GM21423 (cell line): ENCODE measurements around the gene GAB4.

Source experiments
- ATAC-seq: cut with Tn5 transposase; IDR thresholded peaks from one replicate; pipeline ENCODE4 v1.9.1; 2021; ENCODE audit warnings: mild to moderate bottlenecking, moderate library complexity; ENCODE audit not compliant: unreplicated experiment

The GAB4 gene

DNA sequence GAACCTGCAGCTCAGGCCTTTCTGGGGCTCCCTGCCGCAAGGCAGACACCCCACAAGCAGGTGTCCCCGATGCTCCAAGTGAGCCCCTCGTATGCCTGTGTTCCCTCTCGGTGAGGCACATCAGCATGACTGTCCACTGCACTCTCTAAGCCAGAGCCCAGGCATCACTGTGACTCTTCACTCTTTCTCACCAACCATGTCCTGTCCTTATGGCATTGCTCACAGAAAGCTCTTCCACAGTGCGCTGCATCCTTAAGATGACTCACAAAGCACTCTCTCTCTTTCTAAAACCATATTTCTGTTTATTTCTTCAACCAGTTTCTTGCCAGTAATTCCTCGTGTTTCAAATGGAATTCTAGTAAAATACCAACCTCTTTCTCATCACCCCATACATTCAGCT lies 18.1 kb downstream of the GAB4 start:
- ATAC-seq = no peak

DNA sequence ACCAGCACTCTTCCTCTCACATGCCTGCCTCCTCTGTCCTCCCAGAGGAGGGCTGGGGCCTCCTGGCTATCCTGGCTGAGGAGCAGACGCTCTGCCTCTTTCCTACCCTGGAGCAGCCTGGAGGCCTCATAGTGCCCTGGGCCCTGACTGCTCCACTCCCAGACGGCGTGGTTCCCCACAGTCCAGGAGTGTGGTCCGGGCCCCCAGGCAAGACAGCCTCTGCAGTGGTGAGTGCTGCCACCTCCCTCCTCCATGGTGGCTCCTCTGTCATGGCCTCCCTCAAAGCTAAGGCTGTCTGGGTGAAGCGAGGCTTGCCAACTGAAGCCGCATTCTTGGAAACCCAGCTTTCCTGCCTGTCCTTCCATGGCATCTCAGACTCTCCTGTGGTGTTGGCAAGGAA lies 19.8 kb downstream of the GAB4 start:
- no peak for ATAC-seq

GRCh38 chr22:16987822-16988221 lies 20.2 kb downstream of the GAB4 start:
- no peak for ATAC-seq

GRCh38 chr22:16975155-16975885 lies 32.7 kb downstream of the GAB4 start:
- ATAC-seq = no peak

- no peak for ATAC-seq
These were observed 33.5 kb downstream of the GAB4 start for GRCh38 chr22:16974298-16975084.

DNA sequence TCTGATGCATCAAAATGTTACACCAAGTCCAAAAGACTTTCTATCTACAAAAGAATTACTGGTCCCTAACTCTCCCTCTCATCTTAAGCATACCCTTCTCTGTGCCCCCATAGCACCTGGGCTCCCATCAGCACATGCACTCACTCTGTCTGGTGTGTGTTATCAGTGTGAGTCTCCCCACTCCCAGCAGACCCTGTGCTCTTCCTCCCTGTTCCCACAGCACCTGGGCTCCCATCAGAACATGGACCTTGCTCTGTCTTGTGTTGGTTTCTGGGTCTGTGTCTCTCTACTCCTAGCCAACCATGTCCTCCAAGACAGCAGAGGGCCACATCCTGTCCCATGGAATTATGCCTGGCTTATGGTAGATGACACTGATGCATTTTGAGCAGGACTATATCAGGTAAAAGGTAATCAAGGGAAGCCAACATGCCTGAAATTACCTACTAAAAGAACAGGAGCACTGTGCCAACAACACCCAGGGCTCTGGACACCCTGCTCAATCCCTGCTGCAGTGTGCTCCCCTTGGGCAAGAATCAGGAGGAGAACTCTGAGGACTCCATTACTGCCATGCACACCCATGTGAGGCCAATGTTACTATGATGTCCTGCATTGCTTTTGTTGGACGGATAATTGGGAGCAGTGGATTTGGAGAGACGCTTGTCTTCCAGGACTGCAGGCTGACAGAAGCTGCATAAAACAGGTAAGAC lies 34.3 kb downstream of the GAB4 start:
- ATAC-seq = no peak

GRCh38 chr22:16972311-16972710 lies 35.7 kb downstream of the GAB4 start:
- no peak for ATAC-seq

DNA sequence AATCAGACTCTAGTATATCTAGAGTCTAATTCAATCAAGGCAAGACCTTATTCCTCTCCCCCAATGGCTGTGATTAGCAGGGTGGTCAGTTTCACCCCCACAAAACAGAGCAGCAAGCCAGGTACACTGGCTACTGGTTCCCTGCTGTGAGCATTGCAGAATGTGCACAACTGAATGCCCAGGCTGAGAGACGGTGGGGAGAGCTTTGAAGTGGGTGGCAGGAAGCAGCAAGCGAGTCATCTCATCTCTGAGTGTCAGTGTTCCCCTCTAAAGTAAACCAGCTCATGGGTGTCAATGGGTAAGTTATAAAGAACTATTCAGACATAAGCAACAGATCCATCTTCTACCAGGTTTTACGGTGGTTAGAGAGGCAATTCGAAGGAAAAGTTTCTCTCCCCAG lies 37.6 kb downstream of the GAB4 start:
- ATAC-seq = no peak

- no peak for ATAC-seq
These were observed 38.3 kb downstream of the GAB4 start for GRCh38 chr22:16969508-16970327.

GRCh38 chr22:16968218-16968595 lies 39.8 kb downstream of the GAB4 start:
- ATAC-seq = no peak

DNA sequence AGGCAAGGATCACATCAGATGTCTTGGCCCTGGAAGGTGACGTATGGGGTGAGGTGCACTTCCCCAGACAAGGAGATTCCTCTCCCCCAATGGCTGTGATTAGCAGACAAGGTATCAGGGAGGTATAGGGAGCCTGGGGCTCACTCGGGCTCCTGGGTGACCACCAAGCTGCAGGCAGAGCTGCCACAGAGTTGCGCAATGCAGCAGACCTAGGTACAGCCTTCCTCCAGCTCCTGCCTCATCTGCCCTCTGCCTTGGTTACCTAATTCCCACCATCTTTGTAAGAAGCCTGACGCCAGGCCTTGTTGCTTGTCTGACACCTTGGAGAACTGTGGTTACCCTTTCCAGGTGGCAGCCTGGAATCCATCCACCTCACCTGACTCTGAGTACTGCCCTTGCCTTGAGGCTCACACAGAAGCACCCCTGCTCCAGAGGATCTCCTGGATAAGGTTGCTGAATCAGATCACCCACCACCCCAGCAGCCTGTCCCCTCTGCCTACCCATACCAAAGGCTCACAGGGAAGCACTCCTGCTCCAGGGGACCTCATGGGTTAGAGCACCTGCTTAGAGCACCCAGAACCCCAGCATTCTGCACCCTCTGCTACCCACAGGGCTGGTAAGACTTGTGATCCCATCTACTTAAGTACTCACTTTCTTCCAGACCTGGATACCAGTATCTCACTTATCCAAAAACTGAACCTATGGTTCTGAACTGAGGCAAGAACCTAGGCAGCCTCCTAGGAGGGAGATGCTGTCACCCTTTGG lies 40.4 kb downstream of the GAB4 start:
- no peak for ATAC-seq

- ATAC-seq = no peak
These were observed 41.8 kb downstream of the GAB4 start for GRCh38 chr22:16966251-16966650.

- no peak for ATAC-seq
These were observed 42.5 kb downstream of the GAB4 start for GRCh38 chr22:16965560-16965959.

DNA sequence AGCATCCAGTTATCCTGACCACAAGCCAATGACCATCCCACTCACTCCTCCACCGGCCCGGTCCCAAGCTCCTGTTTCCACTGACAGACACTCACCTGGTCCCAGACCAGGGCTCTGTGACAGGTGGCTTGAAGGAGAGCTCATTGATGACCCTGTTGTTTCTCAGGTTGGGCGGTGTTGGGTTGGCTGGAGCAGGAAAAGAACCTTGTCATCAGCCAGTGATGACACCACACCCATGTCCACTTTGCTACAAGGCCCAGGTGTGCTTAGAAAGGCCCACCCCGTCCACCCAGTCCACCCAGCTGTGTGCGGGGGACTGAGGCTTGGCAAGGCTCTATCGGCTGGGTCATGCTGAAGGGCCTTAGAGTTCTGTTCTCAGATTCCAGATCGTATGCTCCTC lies 42.9 kb downstream of the GAB4 start:
- no peak for ATAC-seq

GRCh38 chr22:16964366-16964765 lies 43.7 kb downstream of the GAB4 start:
- ATAC-seq = no peak

DNA sequence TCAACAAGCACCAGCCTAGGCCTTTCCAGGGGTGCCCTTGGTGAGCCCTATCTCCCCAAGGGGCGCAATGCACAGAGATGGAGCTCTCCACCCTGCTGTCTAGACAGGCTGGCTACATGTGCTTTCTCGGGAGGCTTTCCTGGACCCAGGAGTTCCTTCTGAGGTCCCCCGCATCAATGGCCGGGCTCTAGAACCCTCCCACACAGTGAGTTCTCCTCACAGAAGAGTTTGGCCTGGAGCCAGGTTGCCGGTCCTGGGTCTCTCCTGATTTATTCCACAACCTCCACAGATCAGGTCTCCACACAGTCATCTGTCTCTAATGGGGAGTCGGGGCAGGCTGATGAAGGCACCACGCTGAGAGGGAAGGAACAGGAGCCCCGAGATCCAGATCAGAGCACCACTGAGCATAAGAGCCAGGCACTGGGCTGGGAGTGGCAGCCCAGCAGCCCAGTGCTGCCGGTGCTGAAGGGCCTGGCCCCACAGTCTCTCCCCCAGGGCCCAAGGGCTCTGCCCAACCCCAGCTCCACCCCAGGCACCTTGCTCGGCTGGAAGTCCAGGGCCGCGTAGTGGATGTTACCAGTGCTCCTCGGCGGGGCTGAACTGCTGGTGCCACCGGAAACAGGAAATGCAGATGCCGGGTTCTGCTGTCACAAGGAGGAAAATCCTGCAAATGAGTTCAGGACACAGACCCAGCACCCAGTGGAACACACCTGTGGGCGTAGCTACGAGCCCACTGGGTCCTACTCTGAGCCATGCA lies 44.7 kb downstream of the GAB4 start:
- no peak for ATAC-seq

DNA sequence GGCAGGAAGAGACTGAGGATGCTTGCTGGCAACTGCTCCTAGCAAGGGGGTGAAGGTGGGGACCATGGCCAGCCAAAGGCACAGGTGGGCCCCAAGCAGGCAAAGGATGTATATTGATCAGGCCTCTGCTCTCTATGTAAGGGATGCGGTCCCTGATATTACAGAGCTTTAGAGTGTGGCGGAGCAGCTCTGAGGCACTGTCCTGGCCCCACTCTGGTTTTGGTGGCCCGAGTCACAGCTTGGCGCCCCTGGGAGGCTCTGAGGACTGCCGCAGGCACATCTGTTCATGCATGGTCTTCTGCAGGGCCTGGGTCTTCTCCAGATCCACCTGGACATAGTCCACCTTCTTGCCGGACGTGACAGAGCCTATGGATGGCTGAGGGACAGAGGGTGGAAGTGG lies 45.5 kb downstream of the GAB4 start:
- no peak for ATAC-seq

- ATAC-seq = no peak
These were observed 46.4 kb downstream of the GAB4 start for GRCh38 chr22:16961477-16962186.

DNA sequence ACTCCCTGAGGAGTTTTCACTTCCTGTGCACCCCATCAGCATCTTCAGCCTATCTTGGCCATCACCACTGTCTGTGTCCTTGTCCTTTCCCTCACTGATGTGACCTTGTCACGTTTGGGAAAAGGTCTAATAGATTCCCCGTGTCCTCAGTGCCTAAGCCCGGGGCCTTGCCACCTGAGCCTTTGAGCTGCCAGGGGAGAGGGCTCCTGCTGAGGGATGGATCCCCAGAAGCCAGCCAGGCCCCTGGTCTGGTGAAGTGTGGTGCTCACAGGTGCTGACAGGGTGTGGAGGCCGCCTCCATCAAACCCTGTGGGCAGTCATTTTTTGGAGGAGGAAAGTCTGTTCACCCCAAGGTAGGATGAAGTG lies 47.2 kb downstream of the GAB4 start:
- ATAC-seq = no peak
